ENCODE results near the gene SLC35D2.
"Not testable (repeated sequence)": the region's sequence is repeated elsewhere in the genome, so short reads cannot be mapped to it uniquely, and the experiment has no call there.

Gene SLC35D2

GRCh38 chr9:96360523-96360922 is 23.0 kb downstream of the SLC35D2 start:
- H3K79me1 ChIP-seq (ENCODE audit: low read depth, low read length); H3K23ac ChIP-seq (ENCODE audit: low read depth, low read length, poor library complexity); H3K4ac ChIP-seq (ENCODE audit: low read length); H3K14ac ChIP-seq (ENCODE audit: low read length); H2BK15ac ChIP-seq (ENCODE audit: low read length); H3K9me3 ChIP-seq (replicated peaks in 1 of 2; ENCODE audit: control insufficient read depth in 2 of 2, insufficient read depth in 1 of 2, low read depth in 1 of 2, low read length in 2 of 2); H2AFZ ChIP-seq (ENCODE audit: low read length); H3K18ac ChIP-seq (ENCODE audit: low read length); H3K27ac ChIP-seq (replicated peaks; ENCODE audit: low read length); H2BK120ac ChIP-seq (ENCODE audit: low read depth, low read length); H3K4me2 ChIP-seq (ENCODE audit: insufficient read depth, low read length, poor library complexity, severe bottlenecking); H3K9ac ChIP-seq (ENCODE audit: low read depth, low read length, poor library complexity); H4K91ac ChIP-seq (ENCODE audit: low read depth, low read length, poor library complexity); H3K4me3 ChIP-seq (ENCODE audit: low read length in 2 of 2); H3K4me1 ChIP-seq (ENCODE audit: control insufficient read depth in 2 of 2, insufficient read depth in 1 of 2, low read depth in 1 of 2, low read length in 2 of 2); H3K27me3 ChIP-seq (ENCODE audit: control insufficient read depth in 3 of 3, insufficient read depth in 3 of 3, low read depth in 1 of 3, low read length in 3 of 3); H2BK5ac ChIP-seq (ENCODE audit: low read length); DNase-seq (ENCODE audit: low spot score); H2AK5ac ChIP-seq (ENCODE audit: low read depth, low read length); H4K8ac ChIP-seq (ENCODE audit: low read depth, low read length); H2BK12ac ChIP-seq (ENCODE audit: low read length): not testable (repeated sequence)
- H3K36me3 ChIP-seq (replicated peaks in 1 of 2; ENCODE audit: control insufficient read depth in 2 of 2, insufficient read depth in 2 of 2, low read length in 2 of 2), result peaks cover 0 to 41% of the 10 kb centered on the region in 2 donors
- no CpG with 5 or more reads among the region's 6 CpGs for WGBS, 2 donors (ENCODE audit: extremely low coverage in 2 of 2, insufficient read length in 2 of 2, insufficient replicate concordance in 1 of 2)

GRCh38 chr9:96350866-96351265 is 32.6 kb downstream of the SLC35D2 start:
- Histone ChIP-seq H3K18ac (ENCODE audit: low read length) (no peak overlapping the region), H3K14ac (ENCODE audit: low read length) (no peak overlapping the region), H3K4me2 (ENCODE audit: insufficient read depth, low read length, poor library complexity, severe bottlenecking) (no peak overlapping the region), H2AK5ac (ENCODE audit: low read depth, low read length) (no peak overlapping the region), H2BK12ac (ENCODE audit: low read length) (no peak overlapping the region), H2AFZ (ENCODE audit: low read length) (no peak overlapping the region), H3K36me3 (replicated peaks in 1 of 2; ENCODE audit: control insufficient read depth in 2 of 2, insufficient read depth in 2 of 2, low read length in 2 of 2) (peaks cover 1 to 4% of the 10 kb centered on the region in 2 donors), H3K9me3 (replicated peaks in 1 of 2; ENCODE audit: control insufficient read depth in 2 of 2, insufficient read depth in 1 of 2, low read depth in 1 of 2, low read length in 2 of 2) (peaks cover 7 to 44% of the 10 kb centered on the region in 2 donors), H4K8ac (ENCODE audit: low read depth, low read length) (no peak overlapping the region), H3K79me1 (ENCODE audit: low read depth, low read length) (peaks cover 2% of the 10 kb centered on the region), H3K4ac (ENCODE audit: low read length) (no peak overlapping the region), H3K23ac (ENCODE audit: low read depth, low read length, poor library complexity) (no peak overlapping the region), H3K4me1 (ENCODE audit: control insufficient read depth in 2 of 2, insufficient read depth in 1 of 2, low read depth in 1 of 2, low read length in 2 of 2) (peaks cover 0 to 10% of the 10 kb centered on the region in 2 donors), H2BK5ac (ENCODE audit: low read length) (no peak overlapping the region), H2BK15ac (ENCODE audit: low read length) (no peak overlapping the region), H4K91ac (ENCODE audit: low read depth, low read length, poor library complexity) (no peak overlapping the region), H3K27ac (replicated peaks; ENCODE audit: low read length) (no peak overlapping the region), H3K9ac (ENCODE audit: low read depth, low read length, poor library complexity) (no peak overlapping the region), H3K27me3 (ENCODE audit: control insufficient read depth in 3 of 3, insufficient read depth in 3 of 3, low read depth in 1 of 3, low read length in 3 of 3) (no peaks in the 10 kb centered on the region), H2BK120ac (ENCODE audit: low read depth, low read length) (no peak overlapping the region), H3K4me3 (ENCODE audit: low read length in 2 of 2) (no peak overlapping the region)
- no peak for DNase-seq (ENCODE audit: low spot score)
- WGBS, 2 donors (ENCODE audit: extremely low coverage in 2 of 2, insufficient read length in 2 of 2, insufficient replicate concordance in 1 of 2), result no CpG with 5 or more reads among the region's 1 CpG

- peak overlapping the region; percentile 58 for H4K91ac ChIP-seq (ENCODE audit: low read depth, low read length, poor library complexity)
- H2AFZ ChIP-seq (ENCODE audit: low read length), result no peak overlapping the region
- peaks cover 2% of the 10 kb centered on the region for H3K79me1 ChIP-seq (ENCODE audit: low read depth, low read length)
- H3K9me3 ChIP-seq (replicated peaks in 1 of 2; ENCODE audit: control insufficient read depth in 2 of 2, insufficient read depth in 1 of 2, low read depth in 1 of 2, low read length in 2 of 2), result peaks cover 9 to 52% of the 10 kb centered on the region in 2 donors
- no peak overlapping the region for H2BK12ac ChIP-seq (ENCODE audit: low read length)
- H3K4ac ChIP-seq (ENCODE audit: low read length), result no peak overlapping the region
- no peak overlapping the region for H2BK120ac ChIP-seq (ENCODE audit: low read depth, low read length)
- H4K8ac ChIP-seq (ENCODE audit: low read depth, low read length), result peak overlapping the region; percentile 89
- H3K23ac ChIP-seq (ENCODE audit: low read depth, low read length, poor library complexity), result no peak overlapping the region
- H2BK5ac ChIP-seq (ENCODE audit: low read length), result no peak overlapping the region
- peaks cover 5 to 20% of the 10 kb centered on the region in 2 donors for H3K4me1 ChIP-seq (ENCODE audit: control insufficient read depth in 2 of 2, insufficient read depth in 1 of 2, low read depth in 1 of 2, low read length in 2 of 2)
- H3K36me3 ChIP-seq (replicated peaks in 1 of 2; ENCODE audit: control insufficient read depth in 2 of 2, insufficient read depth in 2 of 2, low read length in 2 of 2), result peaks cover 1 to 4% of the 10 kb centered on the region in 2 donors
- peak overlapping the region in 1 of 2 donors; percentile 7 for H3K4me3 ChIP-seq (ENCODE audit: low read length in 2 of 2)
- H3K4me2 ChIP-seq (ENCODE audit: insufficient read depth, low read length, poor library complexity, severe bottlenecking), result no peak overlapping the region
- no CpG with 5 or more reads among the region's 5 CpGs for WGBS, 2 donors (ENCODE audit: extremely low coverage in 2 of 2, insufficient read length in 2 of 2, insufficient replicate concordance in 1 of 2)
- peak overlapping the region; percentile 59 for H3K14ac ChIP-seq (ENCODE audit: low read length)
- no peak overlapping the region for H3K27ac ChIP-seq (replicated peaks; ENCODE audit: low read length)
- no peak for DNase-seq (ENCODE audit: low spot score)
- no peaks in the 10 kb centered on the region for H3K27me3 ChIP-seq (ENCODE audit: control insufficient read depth in 3 of 3, insufficient read depth in 3 of 3, low read depth in 1 of 3, low read length in 3 of 3)
- H2AK5ac ChIP-seq (ENCODE audit: low read depth, low read length), result no peak overlapping the region
- H3K9ac ChIP-seq (ENCODE audit: low read depth, low read length, poor library complexity), result peak overlapping the region; percentile 7
- H2BK15ac ChIP-seq (ENCODE audit: low read length), result no peak overlapping the region
- no peak overlapping the region for H3K18ac ChIP-seq (ENCODE audit: low read length)
Observed at GRCh38 chr9:96348261-96348660, 35.2 kb downstream of the SLC35D2 start.

GRCh38 chr9:96345551-96345950 is 38.0 kb downstream of the SLC35D2 start:
- Histone ChIP-seq H3K4me3 (ENCODE audit: low read length in 2 of 2) (no peak overlapping the region), H3K18ac (ENCODE audit: low read length) (peak overlapping the region; percentile 79), H3K14ac (ENCODE audit: low read length) (no peak overlapping the region), H2BK12ac (ENCODE audit: low read length) (no peak overlapping the region), H3K36me3 (replicated peaks in 1 of 2; ENCODE audit: control insufficient read depth in 2 of 2, insufficient read depth in 2 of 2, low read length in 2 of 2) (peaks cover 1 to 8% of the 10 kb centered on the region in 2 donors), H3K4me2 (ENCODE audit: insufficient read depth, low read length, poor library complexity, severe bottlenecking) (no peak overlapping the region), H2AK5ac (ENCODE audit: low read depth, low read length) (no peak overlapping the region), H3K9ac (ENCODE audit: low read depth, low read length, poor library complexity) (no peak overlapping the region), H4K8ac (ENCODE audit: low read depth, low read length) (no peak overlapping the region), H2AFZ (ENCODE audit: low read length) (no peak overlapping the region), H3K23ac (ENCODE audit: low read depth, low read length, poor library complexity) (no peak overlapping the region), H4K91ac (ENCODE audit: low read depth, low read length, poor library complexity) (no peak overlapping the region), H3K9me3 (replicated peaks in 1 of 2; ENCODE audit: control insufficient read depth in 2 of 2, insufficient read depth in 1 of 2, low read depth in 1 of 2, low read length in 2 of 2) (peaks cover 9 to 39% of the 10 kb centered on the region in 2 donors), H2BK5ac (ENCODE audit: low read length) (no peak overlapping the region), H3K27me3 (ENCODE audit: control insufficient read depth in 3 of 3, insufficient read depth in 3 of 3, low read depth in 1 of 3, low read length in 3 of 3) (no peaks in the 10 kb centered on the region), H3K27ac (replicated peaks; ENCODE audit: low read length) (no peak overlapping the region), H2BK120ac (ENCODE audit: low read depth, low read length) (no peak overlapping the region), H2BK15ac (ENCODE audit: low read length) (no peak overlapping the region), H3K4me1 (ENCODE audit: control insufficient read depth in 2 of 2, insufficient read depth in 1 of 2, low read depth in 1 of 2, low read length in 2 of 2) (peaks cover 5 to 13% of the 10 kb centered on the region in 2 donors), H3K4ac (ENCODE audit: low read length) (no peak overlapping the region), H3K79me1 (ENCODE audit: low read depth, low read length) (no peaks in the 10 kb centered on the region)
- no CpG with 5 or more reads among the region's 9 CpGs for WGBS, 2 donors (ENCODE audit: extremely low coverage in 2 of 2, insufficient read length in 2 of 2, insufficient replicate concordance in 1 of 2)
- DNase-seq (ENCODE audit: low spot score), result no peak

Data from neuronal stem cell (in vitro differentiated cells).